Stimulated activated CD8-positive, alpha-beta memory T cell treated with anti-CD3 and anti-CD28 coated beads, Interleukin-15, amount 100 ng/mL, for 48 hours (primary cell): ENCODE data around the gene XIRP2.
"Not testable (repeated sequence)": the region's sequence is repeated elsewhere in the genome, so short reads cannot be mapped to it uniquely, and the experiment has no call there.

Experiments used
- DNase-seq, 2 donors: peaks; one replicate each; pipeline ENCODE4 v3.0.0-alpha.2; 2020; ENCODE audit warnings: low read depth in 2 of 2

Gene XIRP2

DNA sequence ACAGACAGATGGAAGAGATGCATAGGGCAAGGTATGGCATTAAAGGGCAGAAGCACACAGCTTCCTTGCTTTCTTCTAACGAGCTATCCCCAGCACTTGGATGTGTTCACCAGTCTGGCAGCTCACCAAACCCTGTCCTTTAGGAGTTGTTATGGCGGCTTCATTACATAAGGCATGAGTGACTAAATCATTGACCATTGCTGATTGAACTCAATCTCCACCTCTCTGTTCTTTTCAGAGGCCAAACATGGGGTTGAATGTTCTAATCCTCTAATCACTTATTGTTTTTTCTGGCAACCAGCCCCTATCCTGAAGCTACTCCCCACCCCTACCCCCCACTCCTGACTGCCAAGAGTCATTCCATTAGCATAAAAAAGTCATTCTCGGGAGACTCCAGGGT lies 301.8 kb downstream of the XIRP2 start:
- no peak for DNase-seq

DNA sequence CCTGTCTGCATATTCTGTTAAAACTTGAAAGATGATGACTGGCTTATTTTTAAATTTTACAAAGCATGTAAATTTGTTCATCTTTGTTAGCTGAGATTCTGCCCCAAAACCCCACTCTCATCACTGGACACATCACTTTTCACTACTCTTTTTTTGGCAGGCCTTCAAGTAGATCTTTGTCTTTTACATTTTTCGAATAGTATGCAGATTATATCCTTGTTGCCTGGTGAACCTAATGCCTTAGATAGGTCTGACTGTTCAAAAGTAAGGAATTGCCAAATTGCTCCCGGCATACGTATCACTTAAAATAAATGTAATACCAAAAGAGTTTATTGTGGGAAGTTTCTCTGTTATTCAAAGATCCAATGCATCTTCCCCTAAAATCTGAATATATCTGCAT lies 303.3 kb downstream of the XIRP2 start:
- no peak for DNase-seq

DNA sequence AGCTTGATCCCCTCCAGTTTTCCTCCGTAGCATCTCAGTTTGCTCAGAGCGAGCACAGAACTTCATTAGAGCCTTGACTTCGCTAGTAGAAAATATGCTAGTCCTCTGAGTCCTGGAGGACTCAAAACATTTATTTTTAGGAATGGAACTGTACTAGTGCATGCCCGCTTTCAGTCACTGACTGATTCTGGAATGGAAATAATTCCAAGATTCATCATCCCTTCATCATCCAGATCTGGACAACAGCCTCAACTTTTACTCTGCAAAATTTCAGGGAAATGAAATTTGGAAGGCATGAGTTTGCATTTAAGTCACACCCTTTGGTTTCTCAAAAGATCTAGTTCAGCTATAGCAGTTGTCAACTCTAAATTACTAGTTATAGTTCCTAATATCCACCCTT lies 304.6 kb downstream of the XIRP2 start:
- no peak for DNase-seq

DNA sequence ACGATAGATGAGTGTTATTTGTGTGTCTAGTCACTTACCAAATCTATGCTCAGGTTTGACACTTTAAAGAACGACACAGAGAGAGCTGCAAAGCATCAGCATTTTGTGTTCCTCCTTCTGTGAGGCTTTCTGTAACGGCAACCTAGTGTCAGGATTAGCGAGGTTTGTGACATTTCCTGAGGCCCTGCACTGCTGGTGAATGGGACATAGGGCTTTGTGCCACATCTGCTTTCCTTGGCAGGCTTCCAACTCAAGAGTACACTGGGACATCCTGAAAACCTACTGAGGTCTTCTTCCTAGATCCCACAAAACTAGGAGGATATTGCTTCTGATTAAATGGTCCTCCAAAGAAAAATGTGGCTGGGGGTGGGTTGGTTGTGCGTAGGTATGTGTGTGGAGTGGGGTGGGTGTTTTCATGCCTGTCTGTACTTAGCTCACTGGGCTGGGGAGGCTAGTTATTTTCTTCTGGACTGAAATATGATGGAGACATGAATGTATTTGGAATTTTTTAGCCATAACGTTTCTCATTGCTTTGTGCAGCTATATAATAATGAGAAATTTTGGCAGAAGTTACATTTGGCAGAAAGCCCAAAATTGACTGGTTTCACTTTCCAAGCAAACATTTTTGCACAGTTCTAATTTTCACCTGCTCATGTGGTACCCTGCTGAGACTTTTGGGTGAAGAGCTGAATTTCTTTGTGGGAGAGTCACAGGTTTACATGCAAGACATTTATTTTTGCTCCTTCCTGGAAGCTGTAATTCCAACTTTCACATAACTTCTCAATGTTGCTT lies 308.4 kb downstream of the XIRP2 start:
- no peak for DNase-seq

- no peak for DNase-seq
Measured at GRCh38 chr2:167198009-167198408, 309.7 kb downstream of the XIRP2 start.

DNA sequence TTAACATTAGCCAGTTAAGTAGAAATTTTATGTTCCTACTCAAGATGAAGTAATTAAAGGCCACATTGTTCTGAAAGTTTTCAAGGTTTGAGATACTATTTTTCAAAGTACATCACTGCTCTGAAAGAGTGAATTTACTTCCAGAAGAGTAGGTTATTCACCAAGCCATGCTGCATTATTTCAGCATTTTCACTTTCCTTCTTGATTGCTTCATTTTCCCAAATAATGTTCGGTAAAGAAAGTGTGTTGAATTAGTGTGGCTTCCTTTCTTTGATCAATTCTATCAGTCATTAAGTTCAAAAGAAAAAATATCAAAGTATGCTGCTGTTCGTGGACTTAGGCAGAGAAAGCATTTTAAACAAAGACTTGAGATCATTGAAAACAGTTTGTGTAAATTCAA lies 310.3 kb downstream of the XIRP2 start:
- no peak for DNase-seq

DNA sequence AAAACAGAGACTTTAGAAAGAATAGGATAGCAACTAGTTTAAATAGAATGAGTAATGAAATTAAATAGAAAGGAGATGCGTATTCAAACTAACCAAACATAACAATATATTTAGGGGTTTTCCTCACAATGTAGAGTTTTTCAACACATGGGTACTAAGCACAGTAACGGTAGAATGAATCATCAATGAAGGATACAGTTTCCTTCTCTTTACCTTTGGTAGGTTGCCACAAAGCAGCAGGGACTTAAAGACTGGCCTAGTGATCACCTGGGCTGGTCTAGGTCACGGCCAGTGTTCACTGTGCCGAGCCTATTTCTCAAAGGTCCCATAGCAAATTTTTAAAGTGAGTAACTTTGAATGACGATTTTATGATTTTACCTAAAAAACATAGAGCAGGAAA lies 311.7 kb downstream of the XIRP2 start:
- no peak for DNase-seq

GRCh38 chr2:167209784-167210183 lies 321.5 kb downstream of the XIRP2 start:
- no peak for DNase-seq

DNA sequence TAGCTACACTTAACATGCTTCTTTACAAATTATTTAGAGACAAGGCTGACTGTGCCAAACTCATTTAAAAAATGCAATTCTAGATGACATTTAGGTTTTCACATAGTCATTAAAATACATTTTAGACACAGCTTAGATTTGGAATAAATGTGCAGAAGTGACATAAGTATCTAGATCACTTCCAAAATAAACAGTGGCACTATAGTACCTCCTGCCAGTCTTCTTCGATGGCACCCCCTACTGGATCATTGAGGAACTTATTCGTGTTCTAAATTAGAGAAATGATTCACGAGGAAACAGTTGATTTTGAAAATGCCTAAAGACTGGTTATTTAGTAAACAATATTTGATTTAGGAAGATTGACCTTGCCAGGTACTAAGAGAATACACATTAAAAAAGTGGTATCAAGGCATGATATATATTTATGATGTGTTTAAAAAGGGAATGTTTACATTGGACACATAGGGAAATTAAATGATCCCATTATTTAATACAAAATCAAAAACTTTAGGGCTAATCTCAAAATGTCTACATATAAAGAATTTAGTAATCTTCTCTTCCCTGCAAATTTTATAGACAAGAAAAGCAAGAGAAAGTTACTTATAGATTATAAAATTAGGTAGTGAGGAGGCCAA lies 323.9 kb downstream of the XIRP2 start:
- no peak for DNase-seq

DNA sequence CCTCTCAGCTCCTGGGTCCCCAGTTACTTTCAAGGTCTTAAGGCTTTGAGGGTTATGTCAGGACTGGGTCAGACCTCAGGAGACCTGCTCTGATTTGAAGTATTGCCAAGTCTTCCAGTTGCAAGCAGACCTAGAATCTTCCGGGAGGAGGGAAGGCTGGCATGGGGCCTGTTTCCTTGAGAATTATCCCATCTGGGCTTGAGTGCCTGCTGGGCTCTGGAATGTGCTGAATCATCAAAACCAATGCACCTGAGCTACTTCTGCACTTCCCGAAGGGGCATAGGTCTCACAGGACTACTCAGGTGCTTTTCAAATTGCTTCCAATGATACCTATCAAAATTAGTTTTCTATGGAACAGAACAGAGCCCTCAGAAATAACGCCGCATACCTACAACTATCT lies 327.3 kb downstream of the XIRP2 start:
- no peak for DNase-seq

DNA sequence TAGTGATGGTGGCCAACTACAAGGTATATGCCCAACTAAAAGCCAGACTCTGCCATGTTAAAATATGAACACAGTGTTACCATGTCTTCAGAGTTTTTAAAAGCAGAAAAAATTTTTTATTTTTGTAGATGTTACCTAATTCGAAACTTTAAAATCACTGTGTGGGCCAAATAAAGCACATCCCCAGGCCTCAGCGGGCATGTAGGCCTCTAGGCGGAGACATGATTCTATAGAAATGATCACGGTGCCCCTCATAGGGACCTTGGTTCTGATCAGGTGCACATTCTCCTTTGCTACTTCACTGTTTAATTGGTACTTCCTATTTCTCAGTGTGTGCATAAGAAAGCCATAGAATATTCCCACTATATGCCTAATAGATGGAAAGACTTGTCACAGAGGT lies 349.2 kb downstream of the XIRP2 start:
- no peak for DNase-seq

DNA sequence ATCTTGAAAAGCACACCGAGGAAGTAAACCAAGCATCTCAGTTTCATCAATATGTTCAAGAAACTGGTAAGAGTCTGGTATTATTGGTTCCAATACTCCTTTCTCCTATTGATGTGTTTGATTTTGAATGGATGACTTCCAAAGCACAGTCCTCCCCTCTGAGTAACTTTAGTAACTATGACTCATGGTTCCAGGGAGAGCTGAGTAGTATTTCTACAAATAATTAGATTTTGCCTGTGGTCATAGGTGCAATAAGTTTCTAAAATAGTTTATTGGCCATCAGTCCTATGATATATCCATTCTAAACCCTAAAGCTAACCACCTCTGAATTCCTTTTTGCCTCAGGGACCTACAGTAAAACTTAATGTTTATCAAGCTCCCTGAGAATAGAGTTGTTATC lies 352.4 kb downstream of the XIRP2 start:
- DNase-seq = no peak

- no peak for DNase-seq
Measured at GRCh38 chr2:167249197-167249596, 360.9 kb downstream of the XIRP2 start.

DNA sequence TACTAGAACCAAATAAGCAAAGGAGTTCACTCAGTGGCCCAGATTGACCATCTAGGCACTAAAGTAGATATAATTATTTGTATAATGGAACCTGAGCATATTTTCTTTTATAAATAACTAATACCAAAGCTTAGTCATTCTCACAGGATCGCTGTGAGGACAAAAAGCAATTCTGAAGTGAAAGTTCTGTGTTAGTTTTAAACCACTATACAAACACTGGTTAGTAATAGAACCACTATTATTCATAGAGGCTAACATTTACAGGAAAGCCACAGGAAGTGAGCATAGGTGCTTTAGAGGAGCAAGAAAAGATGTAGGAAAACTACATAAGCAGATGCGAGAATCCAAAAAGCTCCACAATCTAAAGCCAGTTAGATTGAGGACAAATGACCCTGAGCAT lies 364.7 kb downstream of the XIRP2 start:
- DNase-seq = no peak

DNA sequence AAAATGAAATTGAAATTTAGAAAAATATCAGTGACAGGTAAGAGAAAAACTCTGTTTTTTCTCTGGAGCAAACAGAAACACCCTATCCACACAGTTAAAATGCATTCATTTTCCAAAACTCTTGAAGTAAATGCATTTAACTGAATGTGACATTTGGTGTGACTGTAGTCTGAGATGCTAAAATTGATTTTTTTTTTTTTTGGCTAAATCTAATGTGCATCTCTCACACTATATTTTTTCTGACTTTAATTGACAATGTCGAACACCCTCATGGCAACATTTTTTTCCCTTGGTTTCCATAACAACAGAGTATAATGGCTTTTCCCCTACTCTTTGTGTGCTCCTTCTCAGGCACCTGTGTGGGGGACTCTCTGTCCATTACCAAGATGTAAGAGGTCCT lies 366.4 kb downstream of the XIRP2 start:
- DNase-seq = no peak

GRCh38 chr2:167258712-167259111 lies 370.4 kb downstream of the XIRP2 start:
- DNase-seq = no peak

GRCh38 chr2:167264380-167264779 lies 376.1 kb downstream of the XIRP2 start:
- no peak for DNase-seq

DNA sequence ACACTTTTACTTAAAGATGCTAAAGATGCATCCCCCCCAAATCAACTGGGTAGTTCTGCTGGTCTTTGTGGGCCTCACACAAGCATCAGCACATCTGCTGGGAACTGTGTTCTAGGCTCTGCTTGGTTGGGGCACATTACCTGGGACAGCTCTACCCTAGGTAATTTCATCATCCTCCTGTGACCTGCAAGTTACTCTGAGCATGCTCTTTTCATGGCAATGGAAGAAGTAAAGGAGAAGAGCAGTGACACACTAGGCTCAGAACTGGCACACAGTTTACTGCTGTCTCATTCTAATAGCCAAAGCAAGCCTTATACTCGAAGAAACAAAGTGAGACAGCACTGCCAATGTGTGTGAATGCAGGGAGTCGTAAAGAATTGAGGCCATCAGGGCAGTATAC lies 376.7 kb downstream of the XIRP2 start:
- DNase-seq = no peak

GRCh38 chr2:167265722-167266121 lies 377.4 kb downstream of the XIRP2 start:
- DNase-seq = no peak

DNA sequence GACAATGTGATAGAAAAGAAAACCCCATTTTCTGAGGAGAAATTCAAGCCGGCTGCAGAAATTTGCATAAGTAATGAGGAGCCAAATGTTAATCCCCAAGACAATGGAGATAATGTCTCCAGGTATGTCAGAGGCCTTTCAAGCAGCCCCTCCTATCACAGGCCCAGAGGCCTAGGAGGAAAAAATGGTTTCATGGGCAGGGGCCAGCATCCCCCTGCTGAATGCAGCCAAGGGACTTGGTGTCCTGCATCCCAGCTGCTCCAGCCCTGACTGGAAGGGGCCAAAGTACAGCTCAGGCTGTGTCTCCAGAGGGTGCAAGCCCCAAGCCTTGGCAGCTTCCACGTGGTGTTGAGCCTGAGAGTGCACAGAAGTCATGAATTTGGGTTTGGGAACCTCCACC lies 380.0 kb downstream of the XIRP2 start:
- DNase-seq = not testable (repeated sequence)

- DNase-seq = no peak
Measured at GRCh38 chr2:167271932-167272331, 383.7 kb downstream of the XIRP2 start.

- DNase-seq = no peak
Measured at GRCh38 chr2:167275046-167275445, 386.8 kb downstream of the XIRP2 start.

- DNase-seq = no peak
Measured at GRCh38 chr2:167279810-167280209, 391.5 kb downstream of the XIRP2 start.

- DNase-seq = no peak
Measured at GRCh38 chr2:167287212-167287611, 398.9 kb downstream of the XIRP2 start.
